NCI-H82 treated with DMSO at 0.1 percent for 48 hours (cell line): ENCODE data around the gene CNTNAP2.

Experiments used
- DNase-seq: peaks from one replicate; lab custom pipeline; 2025; ENCODE audit not compliant: unreplicated experiment; lab: John Stamatoyannopoulos, UW

Gene CNTNAP2

GRCh38 chr7:146414373-146414772 lies 297.8 kb downstream of the CNTNAP2 start:
- DNase-seq: no peak

GRCh38 chr7:146414937-146415336 lies 298.3 kb downstream of the CNTNAP2 start:
- DNase-seq: no peak

DNA sequence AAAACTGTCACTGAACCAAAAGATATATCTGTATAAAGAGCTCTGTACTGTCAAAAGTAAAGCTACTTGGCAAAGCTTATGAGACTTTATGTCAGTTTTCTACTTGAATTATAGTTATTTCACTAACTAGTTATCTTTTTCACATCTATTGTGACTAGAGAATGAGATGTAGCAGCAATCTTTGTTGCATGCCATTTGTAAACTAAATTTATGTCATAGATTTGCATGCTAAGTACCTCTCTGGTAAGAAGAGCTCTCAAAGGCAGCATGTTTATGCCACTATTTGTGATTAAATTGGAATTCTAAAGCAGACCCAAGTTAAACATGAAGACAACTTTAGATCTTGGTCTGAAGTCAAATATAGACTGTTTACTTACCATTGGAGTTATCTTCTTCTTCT lies 300.6 kb downstream of the CNTNAP2 start:
- DNase-seq: no peak

GRCh38 chr7:146423446-146423845 lies 306.8 kb downstream of the CNTNAP2 start:
- no peak for DNase-seq

- DNase-seq: no peak
These were observed 307.5 kb downstream of the CNTNAP2 start for GRCh38 chr7:146424084-146424483.

DNA sequence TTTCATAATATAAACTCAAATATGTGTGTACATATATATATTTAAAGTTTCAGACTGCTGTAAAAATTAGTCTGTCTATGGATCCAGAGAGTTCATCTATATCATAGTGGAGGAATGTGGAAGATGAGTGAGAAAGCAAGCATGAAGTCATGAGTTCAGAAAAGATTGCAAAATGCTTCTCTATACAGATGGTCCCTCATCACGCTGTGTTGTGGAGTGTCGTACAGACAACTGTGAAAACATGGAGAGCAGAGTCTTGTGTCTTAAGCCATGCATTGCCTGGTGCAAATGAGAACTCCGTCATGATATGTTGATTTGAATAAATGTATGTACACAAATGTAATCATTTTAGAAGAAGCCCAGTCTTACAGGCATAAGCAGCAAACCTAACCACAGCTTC lies 316.9 kb downstream of the CNTNAP2 start:
- no peak for DNase-seq

DNA sequence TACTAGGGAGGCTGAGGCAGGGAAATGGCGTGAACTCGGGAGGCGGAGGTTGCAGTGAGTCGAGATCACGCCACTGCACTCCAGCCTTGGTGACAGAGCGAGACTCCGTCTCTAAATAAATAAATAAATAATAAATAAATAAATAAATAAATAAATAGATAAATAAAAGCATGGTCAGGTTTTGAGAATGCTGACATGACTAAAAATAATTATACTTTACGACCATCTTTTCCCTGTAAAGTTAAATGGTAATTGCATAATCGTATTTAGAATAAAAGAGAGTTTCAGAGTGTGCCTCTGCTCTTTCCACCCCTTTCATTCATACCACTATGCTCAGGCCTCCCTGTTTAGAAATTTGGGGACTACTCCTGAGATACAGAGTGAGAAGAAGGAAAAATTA lies 326.5 kb downstream of the CNTNAP2 start:
- no peak for DNase-seq

DNA sequence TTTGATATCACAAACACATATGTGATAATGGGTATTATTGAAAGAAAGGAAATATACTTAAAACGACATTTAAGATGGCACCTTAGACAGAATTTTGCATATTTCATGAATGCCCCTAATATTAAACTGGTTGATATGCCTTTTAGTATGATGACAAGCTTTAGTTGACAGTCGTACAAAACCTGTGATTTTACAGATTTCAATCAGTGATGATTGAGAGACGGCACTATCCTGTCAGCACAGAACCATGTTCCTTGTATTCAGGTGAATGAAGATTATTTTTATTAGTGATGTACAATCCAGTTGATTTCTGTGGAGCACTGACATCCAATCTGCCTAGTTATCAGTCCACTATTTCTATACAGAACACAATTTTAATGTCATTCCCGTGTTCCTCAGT lies 333.0 kb downstream of the CNTNAP2 start:
- no peak for DNase-seq

- DNase-seq: no peak
These were observed 338.6 kb downstream of the CNTNAP2 start for GRCh38 chr7:146455091-146455655.

- DNase-seq: no peak
These were observed 362.4 kb downstream of the CNTNAP2 start for GRCh38 chr7:146479040-146479439.

DNA sequence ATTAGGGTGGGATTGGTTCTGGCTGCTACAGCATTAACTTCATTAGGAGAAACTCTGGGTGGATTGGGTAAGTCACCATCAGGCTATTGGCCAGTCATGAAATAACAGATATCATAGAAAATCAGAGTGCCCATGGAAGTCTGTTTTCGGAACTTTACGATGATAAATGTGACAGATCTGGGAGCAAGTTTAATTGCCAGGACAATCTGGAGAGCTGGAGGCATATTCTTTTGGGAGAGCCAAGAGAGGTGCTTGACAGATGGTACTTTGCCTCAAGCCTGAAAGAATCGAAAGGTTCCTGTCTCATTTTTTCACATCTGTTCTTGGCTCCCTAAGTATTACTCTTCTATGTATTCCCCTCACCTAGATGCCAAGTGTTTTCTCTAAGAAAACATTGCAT lies 369.9 kb downstream of the CNTNAP2 start:
- DNase-seq: no peak

DNA sequence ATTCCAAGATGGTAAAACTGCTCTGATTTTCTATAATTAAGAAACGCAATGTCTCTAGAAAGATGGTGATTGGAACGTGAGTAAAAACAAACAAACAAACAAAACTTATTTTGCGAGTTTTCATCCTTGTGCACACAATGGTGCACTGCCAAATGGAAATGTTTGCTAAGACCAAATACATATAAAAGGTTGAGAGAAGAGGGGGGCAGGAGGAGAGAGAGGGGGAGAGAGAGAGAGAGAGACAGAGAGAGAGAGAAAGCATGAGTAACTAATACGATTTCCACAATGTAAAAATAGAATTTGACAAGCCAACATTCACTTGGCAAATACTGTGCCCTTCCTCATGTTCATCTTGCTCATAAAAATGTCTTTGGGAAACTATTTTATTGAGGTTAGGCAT lies 375.4 kb downstream of the CNTNAP2 start:
- no peak for DNase-seq

GRCh38 chr7:146494952-146495596 lies 378.5 kb downstream of the CNTNAP2 start:
- DNase-seq: no peak

DNA sequence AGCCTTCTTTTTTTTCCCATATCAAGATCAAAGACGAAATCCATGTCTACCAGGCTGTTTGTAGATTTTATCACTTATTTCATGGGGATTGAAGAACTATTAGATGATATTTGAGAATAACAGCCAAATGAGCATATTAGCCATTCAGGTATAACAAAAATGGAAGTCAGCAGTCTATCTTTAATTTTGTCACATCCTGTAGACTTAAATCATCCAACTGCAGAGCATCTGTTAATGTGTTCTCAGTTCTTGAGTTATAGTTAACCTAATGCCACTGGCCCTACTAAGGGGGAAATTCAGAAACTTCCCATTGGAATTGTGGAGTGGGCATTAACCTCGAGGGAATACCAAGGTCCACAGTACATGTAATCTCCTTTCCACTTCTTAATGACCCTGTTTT lies 380.1 kb downstream of the CNTNAP2 start:
- DNase-seq: no peak

- no peak for DNase-seq
These were observed 383.4 kb downstream of the CNTNAP2 start for GRCh38 chr7:146499970-146500369.

GRCh38 chr7:146503844-146504243 lies 387.2 kb downstream of the CNTNAP2 start:
- no peak for DNase-seq

DNA sequence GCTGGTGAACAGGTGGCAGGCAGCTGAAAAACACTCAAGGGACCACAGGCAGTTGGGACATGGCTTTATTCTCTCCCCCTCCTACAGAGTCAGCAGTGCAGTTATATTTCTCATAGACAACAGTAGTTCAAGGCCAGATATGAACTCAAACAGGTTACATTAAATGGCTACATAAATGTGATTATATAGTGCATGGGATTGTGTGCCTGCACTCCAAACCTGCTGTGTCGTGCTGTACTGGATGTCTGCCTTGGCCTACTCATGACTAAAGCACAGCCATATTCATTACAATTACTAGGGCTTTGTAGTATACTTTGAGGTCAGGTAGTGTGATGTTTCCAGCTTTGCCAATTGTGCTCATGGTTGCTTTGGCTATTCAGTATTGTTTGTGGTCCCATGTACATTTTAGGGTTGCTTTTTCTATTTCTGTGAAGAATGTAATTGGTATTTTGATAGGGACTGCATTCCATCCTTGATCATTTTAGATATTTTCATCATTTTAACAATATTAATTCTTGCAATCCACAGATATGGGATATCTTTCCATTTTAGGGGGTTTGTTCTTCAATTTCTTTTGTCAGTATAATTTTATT lies 393.6 kb downstream of the CNTNAP2 start:
- DNase-seq: no peak

DNA sequence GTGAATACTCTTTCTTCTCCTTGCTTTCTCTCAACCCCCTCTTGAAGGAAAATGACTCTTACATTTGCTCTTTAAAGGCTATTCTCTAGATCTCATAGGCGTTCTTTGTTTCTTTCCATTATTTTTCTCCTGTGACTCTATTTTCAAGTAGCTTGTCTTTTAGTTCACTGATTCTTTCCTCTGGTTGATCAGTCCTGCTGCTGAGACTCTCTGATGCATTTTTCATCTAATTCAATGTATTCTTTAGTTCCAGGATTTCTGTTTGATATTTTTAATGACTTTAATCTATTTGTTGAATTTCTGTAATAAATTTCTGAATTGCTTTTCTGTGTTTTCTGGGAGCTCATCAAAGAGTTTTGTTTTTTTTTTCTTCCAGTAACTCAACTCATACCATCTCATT lies 397.7 kb downstream of the CNTNAP2 start:
- no peak for DNase-seq

DNA sequence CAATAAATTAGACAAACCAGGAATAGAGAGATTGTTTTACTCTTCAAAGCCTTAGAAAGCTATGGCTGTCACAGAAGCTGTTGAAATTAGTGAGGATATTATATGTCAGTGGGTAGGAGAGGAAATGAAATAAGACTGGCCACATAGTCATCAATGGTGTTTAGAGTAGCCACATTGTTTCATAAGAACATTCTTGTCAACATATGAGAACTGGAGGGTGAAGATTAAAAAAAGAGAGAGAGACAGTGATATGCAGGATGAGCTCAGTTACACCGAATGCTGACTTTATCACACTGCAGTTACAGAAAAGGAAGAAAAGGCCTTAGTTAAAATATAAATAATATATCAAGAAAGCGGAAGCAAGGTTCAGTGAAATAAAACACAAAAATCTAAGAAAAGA lies 412.0 kb downstream of the CNTNAP2 start:
- DNase-seq: no peak

DNA sequence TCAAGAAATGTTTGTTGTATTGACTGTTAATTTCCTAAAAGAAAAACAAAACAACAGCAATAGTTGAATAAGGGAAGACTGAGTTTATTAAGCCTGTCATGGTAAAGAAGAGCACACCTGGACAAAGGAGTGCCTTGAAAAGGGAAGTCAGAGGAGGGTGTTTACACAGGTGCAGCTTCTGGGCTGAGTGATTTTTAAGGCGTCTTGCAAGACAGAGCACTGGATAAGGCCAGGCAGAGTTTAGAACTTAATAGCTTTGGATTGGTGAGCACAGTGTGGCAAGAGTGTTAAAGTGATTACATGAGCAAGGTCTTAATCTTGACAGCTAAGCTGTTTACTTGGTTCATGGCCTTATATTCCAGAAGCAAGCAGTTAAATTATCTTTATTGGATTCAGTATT lies 423.2 kb downstream of the CNTNAP2 start:
- peak; percentile 88 for DNase-seq

DNA sequence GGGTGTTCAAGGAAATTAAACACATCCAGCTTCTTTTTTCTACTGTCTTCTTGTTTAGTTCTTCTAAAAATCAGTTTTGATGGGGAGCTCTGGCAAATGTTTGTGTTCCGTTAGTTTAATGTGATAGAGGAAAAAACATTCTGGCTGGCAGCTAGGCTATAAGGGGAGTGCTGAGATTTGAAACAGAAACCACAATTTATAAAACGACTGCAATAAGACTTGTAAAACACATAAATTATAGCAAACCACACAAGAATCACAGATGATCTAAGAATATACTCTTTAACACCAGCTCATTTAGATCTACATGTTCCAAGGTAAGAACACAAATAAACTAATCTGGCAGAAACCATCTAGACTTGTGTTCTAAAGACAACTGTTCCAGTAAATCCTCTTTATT lies 425.5 kb downstream of the CNTNAP2 start:
- DNase-seq: no peak

- DNase-seq: no peak
These were observed 428.1 kb downstream of the CNTNAP2 start for GRCh38 chr7:146544748-146545147.

- no peak for DNase-seq
These were observed 432.2 kb downstream of the CNTNAP2 start for GRCh38 chr7:146548816-146549215.
